Keratinocyte (primary cell): ENCODE data around the gene STOX2. TPM values are rescaled to one million over a fixed set of nuclear protein-coding genes. Genes with fewer than 3 reads are reported as not detected.

Source experiments
- DNase-seq: peaks from one replicate; pipeline ENCODE4 v3.0.0-alpha.2; 2011; ENCODE audit warnings: low read depth, missing footprints, low spot score
- FAIRE-seq: peaks from 2 replicates; lab custom pipeline; 2011; peaks lifted over from hg19 to GRCh38; lab: Jason Lieb, UNC
- H2AFZ ChIP-seq: 2 replicates; pipeline ENCODE4 v1.6.0; 2012; ENCODE audit warnings: low read length, control low read depth, inconsistent platforms; ENCODE audit not compliant: control insufficient read depth
- H3K27ac ChIP-seq: 2 replicates; pipeline ENCODE4 v1.5.1; 2011; ENCODE audit warnings: low read length; ENCODE audit not compliant: control insufficient read depth, insufficient read depth
- H3K27me3 ChIP-seq: 3 replicates; pipeline ENCODE4 v1.6.0; 2011; ENCODE audit warnings: low read length; ENCODE audit not compliant: control insufficient read depth, insufficient read depth; ENCODE audit errors: extremely low read depth
- H3K36me3 ChIP-seq, 2 experiments: 2 replicates in 1 of 2; 3 replicates in 1 of 2; pipeline ENCODE4 v1.5.1; 2011; ENCODE audit warnings: low read length in 2 of 2, mild to moderate bottlenecking in 1 of 2; ENCODE audit not compliant: control insufficient read depth in 2 of 2, insufficient read depth in 2 of 2; ENCODE audit errors: extremely low read depth in 1 of 2
- H3K4me1 ChIP-seq: 3 replicates; pipeline ENCODE4 v1.5.1; 2011; ENCODE audit warnings: low read length; ENCODE audit not compliant: control insufficient read depth, insufficient read depth; ENCODE audit errors: extremely low read depth
- H3K4me2 ChIP-seq: 3 replicates; pipeline ENCODE4 v1.6.0; 2011; ENCODE audit warnings: low read depth, low read length; ENCODE audit not compliant: control insufficient read depth, insufficient read depth; ENCODE audit errors: extremely low read depth
- H3K4me3 ChIP-seq, 3 experiments: fragments of 200-600 bp in 1 of 3; sonication (generic) in 1 of 3; 2 replicates in 2 of 3; 3 replicates in 1 of 3; pipeline ENCODE4 v1.5.1; 2011 to 2016; ENCODE audit warnings: low read length in 3 of 3, mild to moderate bottlenecking in 3 of 3, control low read depth in 2 of 3, inconsistent platforms in 1 of 3, low read depth in 1 of 3, mixed read lengths in 1 of 3, mixed run types in 1 of 3, moderate library complexity in 1 of 3; ENCODE audit not compliant: control insufficient read depth in 2 of 3, insufficient read depth in 2 of 3; ENCODE audit errors: extremely low read depth in 1 of 3
- H3K79me2 ChIP-seq: 2 replicates; pipeline ENCODE4 v1.6.0; 2012; ENCODE audit warnings: low read length; ENCODE audit not compliant: control insufficient read depth, insufficient read depth
- H3K9ac ChIP-seq: 3 replicates; pipeline ENCODE4 v1.6.0; 2011; ENCODE audit warnings: low read length; ENCODE audit not compliant: control insufficient read depth, insufficient read depth; ENCODE audit errors: extremely low read depth
- H3K9me1 ChIP-seq: 3 replicates; pipeline ENCODE4 v1.6.0; 2011; ENCODE audit warnings: low read length; ENCODE audit not compliant: control insufficient read depth, insufficient read depth; ENCODE audit errors: extremely low read depth
- H3K9me3 ChIP-seq: 2 replicates; pipeline ENCODE4 v1.5.1; 2012; ENCODE audit warnings: low read depth, low read length; ENCODE audit not compliant: control insufficient read depth
- H4K20me1 ChIP-seq: 3 replicates; pipeline ENCODE4 v1.6.0; 2011; ENCODE audit warnings: low read length; ENCODE audit not compliant: control insufficient read depth, insufficient read depth; ENCODE audit errors: extremely low read depth
- EZH2 ChIP-seq: IDR thresholded peaks from one replicate; pipeline ENCODE4 v1.6.1; 2012; ENCODE audit warnings: inconsistent platforms, mild to moderate bottlenecking, low read length, moderate library complexity
- dilution Hi-C: fragments of 300-500 bp; cut with MboI; formaldehyde crosslinking; loops from one replicate; pipeline ENCODE4 v1.7.0; 2020; ENCODE audit warnings: low sequenced_read_pairs; ENCODE audit not compliant: extremely low pct_ligation_motif_present
- polyA plus RNA-seq, 5 experiments: library from polyadenylated mRNA; depleted of rRNA in 3 of 5; stranded (reverse) in 3 of 5; stranded (forward) in 1 of 5; unstranded in 1 of 5; fragments of >200 nt; gene quantifications; 1 replicate in 1 of 5; 2 replicates in 3 of 5; 3 replicates in 1 of 5; pipeline versions ENCODE4 v1.2.1 to v1.2.3, GENCODE V29; 2011 to 2012; ENCODE audit warnings: missing spikeins in 2 of 5, low read depth in 1 of 5, low replicate concordance in 1 of 5
- TF ChIP-seq, protein P1 (sequence below), 3 experiments: IDR thresholded peaks in 1 of 3; conservative IDR thresholded peaks in 1 of 3; optimal IDR thresholded peaks in 1 of 3; 2 replicates in 2 of 3; 3 replicates in 1 of 3; pipeline versions ENCODE3 to v1.5.1; 2011; ENCODE audit warnings: low read length in 3 of 3, mild to moderate bottlenecking in 3 of 3, moderate library complexity in 2 of 3, control low read depth in 1 of 3, inconsistent platforms in 1 of 3; ENCODE audit not compliant: insufficient read depth in 2 of 3; ENCODE audit errors: extremely low read depth in 1 of 3

Gene STOX2
- polyA plus RNA-seq, 1 donor (not counting 4 experiments of a cell fraction or from before 2014, with no cell fraction given), result 1.6 TPM

DNA sequence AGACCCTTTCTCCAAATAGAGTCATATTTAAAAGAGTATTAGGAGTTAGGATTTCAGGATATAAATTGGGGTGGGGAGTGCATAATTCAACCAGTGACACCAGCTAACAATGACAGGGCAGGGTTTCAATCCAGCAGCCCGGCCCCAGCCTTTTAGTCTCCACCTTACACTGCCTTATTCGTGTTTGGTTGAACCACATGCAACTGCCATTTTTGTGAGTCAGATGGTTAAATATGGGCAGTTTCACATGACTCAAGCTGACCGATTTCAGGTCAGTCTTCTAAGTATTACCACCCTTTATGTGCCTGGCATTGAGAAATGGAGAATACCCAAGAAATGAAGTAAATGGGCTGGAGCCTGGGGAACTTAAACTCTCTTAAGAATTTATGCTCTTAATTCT is 102.8 kb downstream of the STOX2 start:
- dilution Hi-C loops, result no loop called here
- H4K20me1 ChIP-seq, result no peaks in the 10 kb centered on the region
- FAIRE-seq (peak; percentile 69), DNase-seq (no peak)
- no peaks in the 10 kb centered on the region for H3K9me3 ChIP-seq
- TF ChIP-seq, protein P1, sequence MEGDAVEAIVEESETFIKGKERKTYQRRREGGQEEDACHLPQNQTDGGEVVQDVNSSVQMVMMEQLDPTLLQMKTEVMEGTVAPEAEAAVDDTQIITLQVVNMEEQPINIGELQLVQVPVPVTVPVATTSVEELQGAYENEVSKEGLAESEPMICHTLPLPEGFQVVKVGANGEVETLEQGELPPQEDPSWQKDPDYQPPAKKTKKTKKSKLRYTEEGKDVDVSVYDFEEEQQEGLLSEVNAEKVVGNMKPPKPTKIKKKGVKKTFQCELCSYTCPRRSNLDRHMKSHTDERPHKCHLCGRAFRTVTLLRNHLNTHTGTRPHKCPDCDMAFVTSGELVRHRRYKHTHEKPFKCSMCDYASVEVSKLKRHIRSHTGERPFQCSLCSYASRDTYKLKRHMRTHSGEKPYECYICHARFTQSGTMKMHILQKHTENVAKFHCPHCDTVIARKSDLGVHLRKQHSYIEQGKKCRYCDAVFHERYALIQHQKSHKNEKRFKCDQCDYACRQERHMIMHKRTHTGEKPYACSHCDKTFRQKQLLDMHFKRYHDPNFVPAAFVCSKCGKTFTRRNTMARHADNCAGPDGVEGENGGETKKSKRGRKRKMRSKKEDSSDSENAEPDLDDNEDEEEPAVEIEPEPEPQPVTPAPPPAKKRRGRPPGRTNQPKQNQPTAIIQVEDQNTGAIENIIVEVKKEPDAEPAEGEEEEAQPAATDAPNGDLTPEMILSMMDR (optimal IDR thresholded peaks at IDR 0.05 in 1 of 3, IDR thresholded peaks at IDR 0.05 in 1 of 3, conservative IDR thresholded peaks at IDR 0.05 in 1 of 3; ENCODE audit: extremely low read depth in 1 of 3, insufficient read depth in 2 of 3, low read length in 3 of 3), result no peak
- TF ChIP-seq EZH2, result no peak
- no peak overlapping the region for H2AFZ ChIP-seq
- H3K9me1 ChIP-seq, result no peaks in the 10 kb centered on the region
- no peak overlapping the region for H3K9ac ChIP-seq
- H3K27me3 ChIP-seq, result no peaks in the 10 kb centered on the region
- no peaks in the 10 kb centered on the region for H3K36me3 ChIP-seq
- no peaks in the 10 kb centered on the region for H3K4me1 ChIP-seq
- H3K79me2 ChIP-seq, result no peaks in the 10 kb centered on the region
- no peak overlapping the region for H3K4me2 ChIP-seq
- H3K4me3 ChIP-seq, result no peak overlapping the region
- no peak overlapping the region for H3K27ac ChIP-seq

DNA sequence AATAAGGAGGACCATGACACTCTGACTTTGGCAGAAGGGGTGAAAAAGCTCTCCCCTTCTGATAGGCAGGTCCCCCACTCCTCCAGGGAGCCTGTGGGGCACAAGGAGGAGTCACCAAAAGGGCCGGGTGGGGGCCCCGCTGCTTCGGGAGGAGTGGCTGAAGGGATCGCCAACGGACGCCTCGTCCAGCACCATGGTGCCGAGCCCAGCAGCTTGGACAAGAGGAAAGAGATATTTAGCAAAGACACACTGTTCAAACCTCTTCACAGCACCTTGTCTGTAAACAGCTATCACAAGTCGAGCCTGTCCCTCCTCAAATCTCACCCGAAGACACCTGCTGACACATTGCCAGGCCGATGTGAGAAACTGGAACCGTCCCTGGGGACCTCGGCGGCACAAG is 105.6 kb downstream of the STOX2 start:
- dilution Hi-C loops, result no loop called here
- Histone ChIP-seq H3K9me1 (no peaks in the 10 kb centered on the region), H3K79me2 (no peaks in the 10 kb centered on the region), H3K9me3 (no peaks in the 10 kb centered on the region), H3K4me1 (no peaks in the 10 kb centered on the region), H2AFZ (no peak overlapping the region), H3K4me3 (no peak overlapping the region), H3K4me2 (no peak overlapping the region), H4K20me1 (no peaks in the 10 kb centered on the region), H3K27ac (no peak overlapping the region), H3K27me3 (no peaks in the 10 kb centered on the region), H3K9ac (no peak overlapping the region), H3K36me3 (no peaks in the 10 kb centered on the region)
- TF ChIP-seq EZH2, result no peak
- TF ChIP-seq, protein P1 (optimal IDR thresholded peaks at IDR 0.05 in 1 of 3, IDR thresholded peaks at IDR 0.05 in 1 of 3, conservative IDR thresholded peaks at IDR 0.05 in 1 of 3; ENCODE audit: extremely low read depth in 1 of 3, insufficient read depth in 2 of 3, low read length in 3 of 3), result no peak
- DNase-seq (no peak), FAIRE-seq (no peak)
